Endodermal cell (in vitro differentiated cells): ENCODE data around the gene SERTAD2. TPM values are rescaled to one million over a fixed set of nuclear protein-coding genes. Genes with fewer than 3 reads are reported as not detected.
A peak's percentile ranks its signal among the peaks of the same experiment; 100 is the strongest.

Experiments
- DNase-seq: peaks from one replicate; pipeline ENCODE4 v3.0.0-alpha.2; 2017
- H3K27ac ChIP-seq: 2 replicates; pipeline ENCODE4 v1.5.1; 2013; ENCODE audit warnings: mild to moderate bottlenecking, low read depth, low read length, moderate library complexity
- H3K27me3 ChIP-seq: 2 replicates; pipeline ENCODE4 v1.6.1; 2013; ENCODE audit warnings: mild to moderate bottlenecking, low read length, moderate library complexity; ENCODE audit not compliant: insufficient read depth, control insufficient read depth, poor library complexity, severe bottlenecking
- H3K36me3 ChIP-seq: 2 replicates; pipeline ENCODE4 v1.7.0; 2013; ENCODE audit warnings: mild to moderate bottlenecking, low read length, moderate library complexity; ENCODE audit not compliant: control insufficient read depth, insufficient read depth
- H3K4me1 ChIP-seq: one replicate; pipeline ENCODE4 v1.7.0; 2013; ENCODE audit warnings: low read length; ENCODE audit not compliant: control insufficient read depth, insufficient read depth
- H3K4me3 ChIP-seq: 2 replicates; pipeline ENCODE4 v1.5.1; 2013; ENCODE audit warnings: mild to moderate bottlenecking, low read length, moderate library complexity
- H3K9ac ChIP-seq: 2 replicates; pipeline ENCODE4 v1.6.1; 2013; ENCODE audit warnings: mild to moderate bottlenecking, low read length, moderate library complexity; ENCODE audit not compliant: poor library complexity, severe bottlenecking; ENCODE audit errors: extremely low read depth
- H3K9me3 ChIP-seq: 2 replicates; pipeline ENCODE4 v1.6.1; 2013; ENCODE audit warnings: mild to moderate bottlenecking, low read length, moderate library complexity; ENCODE audit not compliant: control insufficient read depth
- H3K27ac Mint-ChIP-seq: 2 replicates; pipeline ENCODE4 v1.8.0; 2020; ENCODE audit warnings: mixed read lengths
- H3K27me3 Mint-ChIP-seq: 2 replicates; pipeline ENCODE4 v1.8.0; 2021; ENCODE audit warnings: mild to moderate bottlenecking, mixed read lengths; ENCODE audit not compliant: insufficient read depth
- H3K36me3 Mint-ChIP-seq: 2 replicates; pipeline ENCODE4 v1.8.0; 2020; ENCODE audit warnings: low read depth, mixed read lengths
- H3K4me1 Mint-ChIP-seq: 2 replicates; pipeline ENCODE4 v1.8.0; 2020; ENCODE audit warnings: mixed read lengths
- H3K4me3 Mint-ChIP-seq: 2 replicates; pipeline ENCODE4 v1.8.0; 2020; ENCODE audit warnings: mild to moderate bottlenecking, moderate library complexity, mixed read lengths
- H3K9me3 Mint-ChIP-seq: 2 replicates; pipeline ENCODE4 v1.8.0; 2020; ENCODE audit warnings: mild to moderate bottlenecking, mixed read lengths
- CTCF ChIP-seq: fragments of 200-600 bp; sonication (generic); conservative IDR thresholded peaks from 2 replicates; pipeline ENCODE4 v1.5.0; 2021; ENCODE audit warnings: antibody characterized with exemption, mild to moderate bottlenecking
- WGBS, 2 experiments: methylation state at CpG; one replicate each; pipeline versions ENCODE4 v1.1.5 to v1.1.7; 2013; ENCODE audit warnings: missing lambda C conversion rate in 2 of 2, mixed read lengths in 1 of 2; ENCODE audit not compliant: insufficient coverage in 1 of 2, insufficient read length in 1 of 2; 5-methylcytosine and 5-hydroxymethylcytosine counted together
- total RNA-seq, 2 donors: library from RNA; stranded (reverse); fragmentation: NEBNext Ultra II Directional in 1 of 2; extraction: Animal tissue kit (Norgen Biotek cat#: 25700) in 1 of 2; gene quantifications; 2 replicates in 1 of 2; 3 replicates in 1 of 2; pipeline ENCODE4 v1.2.1, GENCODE V29; 2021

Gene SERTAD2
- total RNA-seq, 2 donors from 2014 or later, result 17.1 to 20.3 TPM

- Histone ChIP-seq H3K4me1 (no peaks in the 10 kb centered on the region), H3K4me3 (no peak overlapping the region), H3K9ac (no peak overlapping the region), H3K9me3 (no peaks in the 10 kb centered on the region), H3K36me3 (peaks cover 26% of the 10 kb centered on the region), H3K27me3 (no peaks in the 10 kb centered on the region), H3K27ac (no peak overlapping the region)
- Mint-ChIP-seq H3K36me3 (no peaks in the 10 kb centered on the region), H3K4me1 (no peaks in the 10 kb centered on the region), H3K27me3 (no peaks in the 10 kb centered on the region), H3K27ac (no peak overlapping the region), H3K4me3 (no peak overlapping the region), H3K9me3 (no peaks in the 10 kb centered on the region)
- peak; percentile 81 for TF ChIP-seq CTCF
- 50 to 63% methylated on average over 4 to 6 of the region's 6 CpGs for WGBS, 2 experiments
- DNase-seq, result no peak
These were observed 66.7 kb downstream of the SERTAD2 start for GRCh38 chr2:64586883-64587481.

GRCh38 chr2:64586054-64586453 lies 67.7 kb downstream of the SERTAD2 start:
- H3K9ac ChIP-seq, result no peak overlapping the region
- H3K27me3 Mint-ChIP-seq, result no peaks in the 10 kb centered on the region
- no peak overlapping the region for H3K4me3 Mint-ChIP-seq
- TF ChIP-seq CTCF, result no peak
- H3K9me3 Mint-ChIP-seq, result no peaks in the 10 kb centered on the region
- no peaks in the 10 kb centered on the region for H3K9me3 ChIP-seq
- H3K36me3 ChIP-seq, result peaks cover 17% of the 10 kb centered on the region
- H3K27ac Mint-ChIP-seq, result no peak overlapping the region
- H3K4me1 ChIP-seq, result no peaks in the 10 kb centered on the region
- H3K27me3 ChIP-seq, result no peaks in the 10 kb centered on the region
- H3K4me3 ChIP-seq, result no peak overlapping the region
- no peaks in the 10 kb centered on the region for H3K36me3 Mint-ChIP-seq
- H3K27ac ChIP-seq, result no peak overlapping the region
- WGBS, 2 experiments, result 93 to 100% methylated on average over 3 to 4 of the region's 4 CpGs
- no peaks in the 10 kb centered on the region for H3K4me1 Mint-ChIP-seq
- no peak for DNase-seq

- Histone ChIP-seq H3K9me3 (no peaks in the 10 kb centered on the region), H3K9ac (no peak overlapping the region), H3K36me3 (peaks cover 3% of the 10 kb centered on the region), H3K4me1 (no peaks in the 10 kb centered on the region), H3K27ac (no peak overlapping the region), H3K4me3 (no peak overlapping the region), H3K27me3 (no peaks in the 10 kb centered on the region)
- 67 to 95% methylated on average over 1 to 5 of the region's 5 CpGs for WGBS, 2 experiments
- Mint-ChIP-seq H3K27ac (no peak overlapping the region), H3K27me3 (no peaks in the 10 kb centered on the region), H3K4me1 (no peaks in the 10 kb centered on the region), H3K4me3 (no peak overlapping the region), H3K36me3 (peaks cover 9% of the 10 kb centered on the region), H3K9me3 (no peaks in the 10 kb centered on the region)
- no peak for DNase-seq
- no peak for TF ChIP-seq CTCF
These were observed 70.9 kb downstream of the SERTAD2 start for GRCh38 chr2:64582774-64583340.
